Activated naive CD4-positive, alpha-beta T cell (primary cell): Measurements from ENCODE around the gene GTF2IRD1.
"Not testable (repeated sequence)": the region's sequence is repeated elsewhere in the genome, so short reads cannot be mapped to it uniquely, and the experiment has no call there.

Experiments used
- DNase-seq, 4 experiments: peaks; one replicate each; lab custom pipeline; 2025; lab: John Stamatoyannopoulos, UW

The GTF2IRD1 gene

DNA sequence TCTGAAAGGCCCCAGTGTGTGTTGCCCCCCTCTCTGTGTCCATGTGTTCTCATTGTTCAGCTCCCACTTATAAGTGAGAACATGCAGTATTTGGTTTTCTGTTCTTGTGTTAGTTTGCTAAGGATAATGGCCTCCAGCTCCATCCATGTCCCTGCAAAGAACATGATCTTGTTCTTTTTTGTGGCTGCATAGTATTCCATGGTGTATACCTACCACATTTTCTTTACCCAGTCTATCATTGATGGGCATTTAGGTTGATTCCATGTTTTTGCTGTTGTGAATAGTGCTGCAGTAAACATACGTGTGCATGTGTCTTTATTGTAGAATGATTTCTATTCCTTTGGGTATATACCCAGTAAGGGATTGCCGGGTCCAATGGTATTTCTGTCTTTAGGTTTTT lies 37.8 kb downstream of the GTF2IRD1 start:
- DNase-seq, result not testable (repeated sequence)

DNA sequence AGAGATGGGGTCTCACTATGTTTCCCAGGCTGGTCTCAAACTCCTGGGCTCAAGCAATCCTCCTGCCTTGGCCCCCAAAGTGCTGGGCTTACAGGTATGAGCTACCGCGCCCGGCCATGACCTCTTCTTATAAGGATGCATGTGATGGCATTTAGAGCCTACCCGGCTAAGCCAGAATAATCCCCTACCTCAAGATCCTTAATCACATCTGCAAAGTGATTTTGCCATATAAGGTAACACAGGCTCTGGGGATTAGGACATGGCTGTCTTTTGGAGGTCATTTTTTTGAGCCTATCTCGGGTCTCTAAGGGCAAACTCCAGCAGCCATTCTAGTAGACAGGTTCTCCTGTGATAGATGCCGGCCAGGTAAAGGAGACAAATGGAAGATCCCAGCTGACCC lies 39.6 kb downstream of the GTF2IRD1 start:
- no peak for DNase-seq

DNA sequence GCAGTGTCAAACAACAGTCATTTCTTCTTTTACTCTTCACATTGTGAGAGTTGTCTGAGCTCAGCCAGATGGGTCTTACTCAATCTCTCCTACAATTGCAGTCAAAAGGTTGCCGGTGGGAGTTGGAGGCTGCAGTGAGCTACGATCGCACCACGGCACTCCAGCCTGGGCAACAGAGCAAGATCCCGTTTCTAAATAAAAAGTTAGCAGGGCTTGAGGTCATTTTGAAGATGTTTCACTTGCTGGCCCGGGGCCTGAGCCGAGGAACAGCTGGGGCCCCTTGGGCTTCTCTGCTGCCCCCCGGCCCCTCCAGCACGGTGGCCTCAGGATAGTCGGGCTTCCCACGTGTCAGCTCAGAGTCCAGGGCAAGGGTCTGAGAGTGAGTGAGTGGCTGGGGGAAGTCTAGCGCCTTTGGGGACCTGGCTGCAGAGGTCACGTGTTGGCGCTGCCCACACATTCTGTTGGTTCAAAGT lies 40.4 kb downstream of the GTF2IRD1 start:
- no peak for DNase-seq

DNA sequence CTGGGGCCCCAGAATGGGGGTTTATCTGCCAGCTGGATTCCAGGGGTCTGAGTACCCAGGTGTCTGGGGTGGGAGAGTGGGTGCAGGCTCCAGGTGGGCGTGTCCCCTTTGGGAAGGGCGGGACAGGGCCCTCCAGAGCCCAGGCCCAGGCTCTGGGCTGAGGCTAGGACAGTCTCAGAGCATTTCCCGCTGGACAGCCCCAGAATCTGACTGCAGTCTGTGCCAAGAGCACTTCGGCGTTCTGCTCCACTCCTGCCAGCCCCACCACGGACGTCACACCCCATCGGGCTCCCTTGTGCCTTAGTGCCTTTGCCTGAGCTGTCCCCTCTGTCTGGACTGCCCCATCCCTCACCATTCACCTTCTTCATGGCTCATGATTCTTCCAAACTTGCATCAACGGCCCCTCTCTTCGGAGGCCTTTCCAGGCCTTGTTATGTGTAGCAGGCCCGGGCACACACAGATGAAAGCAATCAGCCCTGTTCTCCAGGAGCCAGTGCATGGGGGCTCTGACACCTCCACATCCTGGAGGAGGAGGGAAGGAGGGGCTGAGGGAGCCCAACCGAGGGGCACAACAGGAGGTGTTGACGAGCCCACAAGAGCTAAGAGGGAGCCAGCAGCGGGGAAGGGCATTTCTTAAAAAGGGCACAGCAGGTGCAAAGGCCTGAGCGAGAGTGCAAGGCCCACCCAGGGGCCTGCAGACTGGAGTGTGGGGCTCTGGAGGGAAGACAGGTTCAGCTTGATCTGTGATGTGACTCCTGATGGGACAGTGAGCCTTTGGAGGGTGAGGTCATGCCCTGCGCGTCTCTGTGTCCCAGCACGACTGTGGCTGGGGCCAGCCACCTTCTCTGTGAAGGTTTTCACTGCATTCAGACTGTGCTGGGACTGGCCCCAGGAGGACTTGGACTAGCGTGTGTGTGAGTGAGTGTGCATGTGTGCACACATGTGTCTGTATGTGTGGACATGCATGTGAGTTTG lies 41.7 kb downstream of the GTF2IRD1 start:
- no peak for DNase-seq

DNA sequence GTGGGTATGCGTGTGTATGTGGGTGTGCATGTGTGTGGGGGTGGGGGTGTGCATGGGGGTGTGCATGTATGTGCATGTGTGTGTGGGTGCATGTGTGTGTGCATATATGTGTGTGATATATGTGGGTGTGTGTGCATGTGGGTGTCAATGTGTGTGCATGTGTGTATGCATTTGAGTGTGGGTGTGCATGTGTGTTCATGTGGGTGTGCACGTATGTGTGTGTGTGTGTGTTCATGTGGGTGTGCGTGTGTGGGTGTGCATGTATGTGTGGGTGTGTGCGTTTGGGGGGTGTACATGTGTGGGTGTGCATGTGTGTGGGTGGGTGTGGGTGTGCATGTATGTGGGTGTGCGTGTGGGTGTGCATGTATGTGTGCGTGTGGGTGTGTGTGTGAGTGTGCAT lies 42.6 kb downstream of the GTF2IRD1 start:
- no peak for DNase-seq

DNA sequence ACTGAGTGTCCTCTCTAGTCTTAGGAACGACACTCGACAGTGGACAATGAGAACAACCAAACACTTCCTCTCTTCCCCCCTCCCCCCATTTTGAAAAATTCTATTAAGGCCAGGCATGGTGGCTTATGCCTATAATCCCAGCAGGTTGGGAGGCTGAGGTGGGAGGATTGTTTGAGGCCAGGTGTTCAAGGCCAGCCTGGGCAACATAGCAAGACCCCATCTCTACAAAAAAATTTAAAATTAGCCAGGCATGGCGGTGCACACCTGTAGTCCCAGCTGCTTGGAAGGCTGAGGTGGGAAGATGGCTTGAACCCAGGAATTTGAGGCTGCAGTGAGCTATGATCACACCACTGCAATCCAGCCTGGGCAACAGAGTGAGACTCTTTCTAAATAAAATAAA lies 43.1 kb downstream of the GTF2IRD1 start:
- DNase-seq, result not testable (repeated sequence)

DNA sequence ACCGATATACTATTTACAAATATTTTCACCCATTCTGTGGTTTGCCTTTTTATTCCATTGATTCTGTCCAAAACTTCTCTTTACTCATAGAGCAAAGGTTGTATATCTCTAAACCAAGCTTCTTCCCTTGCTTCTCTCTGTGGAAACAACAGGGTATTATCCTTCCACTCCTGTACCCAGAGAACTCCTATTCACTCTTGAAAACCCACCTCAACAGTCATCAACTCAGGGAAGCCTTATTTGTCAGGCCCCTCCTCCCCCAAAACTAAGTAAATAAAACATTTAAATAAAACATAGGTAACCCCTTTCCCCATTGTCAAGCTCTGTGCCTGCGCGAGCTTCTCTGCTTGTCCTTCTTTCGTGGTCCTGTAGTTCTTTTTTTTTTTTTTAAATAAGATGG lies 44.6 kb downstream of the GTF2IRD1 start:
- no peak for DNase-seq

DNA sequence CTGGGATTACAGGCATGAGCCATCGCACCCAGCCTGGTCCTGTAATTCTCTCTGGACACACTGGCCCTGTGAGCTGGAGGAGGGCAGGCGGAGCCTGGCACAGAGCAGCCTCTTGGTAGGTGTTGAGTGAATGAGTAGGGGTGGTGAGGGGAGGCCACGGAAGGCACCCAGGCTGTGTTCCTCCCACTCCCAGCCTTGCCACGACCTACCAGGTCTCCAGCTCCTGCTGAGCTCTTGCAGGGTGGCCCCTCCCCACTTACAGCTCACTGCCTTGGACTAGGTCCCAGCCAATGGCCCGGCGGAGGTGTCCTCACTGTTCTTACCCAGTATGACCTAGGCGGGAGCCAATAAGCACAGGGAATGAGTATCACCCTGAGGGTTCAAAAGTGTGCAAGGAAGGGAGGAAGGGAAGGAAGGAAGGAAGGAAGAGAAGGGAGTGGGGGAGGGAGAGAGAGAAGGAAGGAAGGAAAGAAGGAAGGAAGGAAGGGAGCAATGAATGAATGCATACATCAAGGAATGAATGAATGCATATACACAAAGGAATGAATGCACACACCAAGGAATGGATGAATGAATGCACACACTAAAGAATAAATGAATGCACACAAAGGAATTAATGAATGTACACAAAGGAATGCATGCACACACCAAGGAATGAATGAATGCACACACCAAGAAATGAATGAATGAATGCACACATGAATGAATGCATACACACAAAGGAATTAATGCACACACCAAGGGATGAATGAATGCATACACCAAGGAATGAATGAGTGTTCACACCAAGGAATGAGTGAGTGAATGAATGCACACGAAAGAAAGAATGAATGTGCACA lies 45.5 kb downstream of the GTF2IRD1 start:
- DNase-seq, result no peak

DNA sequence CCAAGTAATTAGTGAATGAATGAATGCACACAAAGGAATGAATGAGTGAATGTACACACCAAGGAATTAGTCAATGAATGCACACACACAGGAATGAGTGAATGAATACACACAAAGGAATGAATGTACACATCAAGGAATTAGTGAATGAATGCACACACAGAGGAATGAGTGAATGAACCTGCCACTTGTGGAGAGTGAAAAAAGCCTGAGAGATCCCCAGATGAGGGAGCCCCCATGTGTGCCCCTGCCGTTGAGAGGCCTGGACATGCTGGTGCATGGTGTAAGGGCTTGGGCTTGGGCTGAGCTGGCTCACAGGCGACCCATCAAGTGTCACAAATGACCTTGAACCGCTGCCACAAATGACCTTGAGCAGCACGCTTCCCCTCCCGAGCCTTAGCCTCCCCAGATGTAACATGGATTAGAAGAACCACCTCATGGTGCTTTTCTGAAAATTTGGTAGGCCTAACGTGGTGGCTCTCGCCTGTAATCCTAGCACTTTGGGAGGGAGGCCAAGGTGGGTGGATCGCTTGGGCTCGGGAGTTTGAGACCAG lies 46.2 kb downstream of the GTF2IRD1 start:
- DNase-seq, result no peak

DNA sequence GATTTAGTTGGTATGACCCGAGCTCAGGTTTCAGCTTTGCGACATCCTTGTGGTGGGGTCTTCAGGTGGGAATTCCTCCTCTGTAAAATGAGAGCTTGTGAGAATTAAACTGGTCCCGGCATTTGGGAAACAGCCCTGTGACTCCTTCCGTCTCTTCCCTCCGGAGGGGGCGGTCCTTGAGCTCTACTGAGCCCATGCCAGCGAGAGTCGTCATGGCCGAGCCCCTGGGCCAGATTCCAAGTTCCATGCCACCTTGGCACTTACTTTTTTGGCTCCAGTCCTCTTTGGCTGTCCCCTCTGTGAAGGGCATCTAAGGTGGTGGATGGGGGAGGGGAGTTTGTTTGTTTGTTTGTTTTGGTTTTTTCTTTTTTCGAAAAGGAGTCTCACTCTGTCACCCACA lies 47.6 kb downstream of the GTF2IRD1 start:
- DNase-seq, result no peak

DNA sequence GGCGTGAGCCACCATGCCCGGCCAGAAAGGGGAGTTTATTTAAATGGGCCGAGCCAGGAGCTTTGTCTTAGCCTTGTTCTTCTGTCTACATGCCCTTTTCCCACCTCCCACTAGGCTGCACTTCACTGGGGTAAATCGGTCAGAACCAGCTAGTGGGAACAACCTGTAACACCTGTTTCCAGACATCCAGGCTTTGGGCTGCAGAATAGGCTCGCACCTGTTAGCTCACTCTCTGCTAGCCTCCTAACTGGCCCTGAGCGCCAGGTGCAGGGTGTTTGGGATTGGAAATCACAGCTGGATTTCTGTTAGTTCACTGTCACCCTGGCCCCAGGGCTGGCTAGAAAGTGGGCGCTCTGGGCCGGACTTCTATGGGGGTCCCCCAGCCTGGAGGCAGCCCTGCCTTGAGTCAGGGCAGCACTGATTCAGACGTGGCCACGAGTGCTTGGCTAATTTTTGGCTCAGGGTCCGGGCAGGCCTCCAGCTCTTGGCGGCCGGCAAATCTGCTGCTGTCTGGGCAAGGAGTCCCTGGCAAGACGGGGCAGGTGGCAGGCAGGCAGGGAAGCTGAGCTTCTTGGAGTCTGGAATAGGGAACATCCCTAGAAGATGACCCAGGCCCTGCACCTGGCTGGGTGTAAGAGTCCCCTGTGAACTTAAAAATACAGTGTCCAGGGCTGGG lies 48.6 kb downstream of the GTF2IRD1 start:
- no peak for DNase-seq

DNA sequence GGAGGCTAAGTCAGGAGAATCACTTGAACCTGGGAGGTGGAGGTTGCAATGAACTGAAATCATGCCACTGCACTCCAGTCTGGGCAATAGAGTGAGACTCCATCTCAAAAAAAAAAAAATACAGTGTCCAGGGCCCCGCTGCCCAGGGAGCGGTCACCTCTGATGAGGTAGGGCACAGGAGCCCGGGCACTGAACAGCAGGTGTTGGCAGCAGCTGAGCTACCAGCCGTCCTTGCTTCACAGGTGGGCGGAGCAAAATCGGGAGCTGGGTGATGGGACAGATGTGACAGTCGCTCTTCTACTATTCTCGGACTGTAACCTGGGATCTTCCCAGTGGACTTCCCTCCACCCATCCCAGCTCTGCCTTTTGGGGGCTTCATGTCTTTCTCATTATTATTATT lies 49.4 kb downstream of the GTF2IRD1 start:
- no peak for DNase-seq

DNA sequence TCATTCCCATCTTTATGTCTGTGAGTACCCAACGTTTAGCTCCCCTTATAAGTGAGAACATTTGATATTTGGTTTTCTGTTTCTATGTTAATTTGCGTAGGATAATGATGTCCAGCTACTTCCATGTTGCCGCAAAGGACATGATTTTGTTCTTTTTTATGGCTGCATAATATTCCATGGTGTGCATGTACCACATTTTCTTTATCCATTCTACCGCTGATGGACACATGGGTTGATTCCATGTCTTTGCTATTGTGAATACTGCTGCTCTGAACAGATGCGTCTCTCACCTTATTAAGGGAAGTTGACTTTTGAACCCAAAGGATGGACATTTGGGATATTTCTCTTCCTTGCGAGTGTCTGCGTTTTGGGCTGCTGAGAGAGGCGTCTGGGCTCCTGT lies 50.2 kb downstream of the GTF2IRD1 start:
- DNase-seq, result no peak

DNA sequence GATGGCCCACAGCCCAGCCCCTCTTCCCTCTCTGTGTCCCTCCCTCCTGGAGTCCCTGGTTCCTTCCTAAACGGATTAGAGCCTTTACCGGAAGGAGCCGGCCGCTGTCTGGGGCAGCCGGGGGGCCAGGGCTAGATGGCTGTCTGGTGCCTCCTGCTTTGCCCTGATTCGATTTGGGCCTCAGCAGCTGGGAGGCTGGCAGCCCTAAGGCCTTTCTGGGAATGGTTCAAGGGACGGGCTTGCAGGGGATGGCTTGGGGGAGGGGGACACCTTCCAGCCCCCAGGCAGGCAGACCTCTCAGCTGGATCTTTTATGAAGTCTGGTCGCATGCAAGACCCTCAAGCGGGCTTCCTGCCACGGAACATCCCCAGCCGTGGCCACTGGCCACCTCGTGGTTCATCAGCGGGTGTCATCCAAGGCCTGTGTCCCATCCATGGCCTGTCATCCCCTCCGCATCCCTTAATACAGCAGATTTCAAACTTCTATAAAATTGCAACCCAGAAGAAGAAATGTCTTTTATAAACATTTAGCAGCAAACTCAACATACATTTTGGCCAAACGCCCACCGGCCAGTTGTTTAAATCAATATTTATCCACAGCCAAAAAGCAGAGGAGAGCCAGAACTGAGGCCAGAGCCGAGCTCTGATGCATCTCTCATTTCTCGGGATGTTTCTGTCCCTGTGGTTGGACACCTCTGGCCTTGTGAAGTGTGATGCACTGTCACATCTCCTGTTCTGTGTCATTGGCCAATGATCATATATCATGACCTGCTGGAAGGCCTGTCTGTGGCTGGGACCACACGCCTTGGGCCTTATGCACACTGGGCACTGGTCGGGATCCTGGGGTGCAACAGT lies 52.0 kb downstream of the GTF2IRD1 start:
- DNase-seq, result no peak

DNA sequence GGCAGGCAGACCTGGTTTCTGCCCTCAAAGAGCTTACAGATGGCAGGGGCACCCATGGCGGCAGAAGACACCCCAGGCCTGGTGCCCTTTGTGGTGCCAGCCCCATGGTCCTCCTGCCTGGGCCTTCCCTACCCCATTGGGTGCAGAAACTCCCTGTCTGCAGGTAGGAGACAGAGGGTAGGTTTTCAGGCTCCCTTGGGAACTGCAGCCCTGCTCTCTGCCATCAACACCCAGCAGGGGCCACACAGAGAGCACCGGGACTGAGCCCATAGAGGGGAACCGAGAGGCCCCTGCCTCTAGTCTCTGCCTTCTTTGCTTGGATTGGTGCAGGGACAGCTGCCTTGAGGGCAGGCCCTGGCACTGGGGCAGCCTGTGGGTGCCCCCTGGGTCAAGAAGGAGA lies 52.6 kb downstream of the GTF2IRD1 start:
- DNase-seq, result no peak

DNA sequence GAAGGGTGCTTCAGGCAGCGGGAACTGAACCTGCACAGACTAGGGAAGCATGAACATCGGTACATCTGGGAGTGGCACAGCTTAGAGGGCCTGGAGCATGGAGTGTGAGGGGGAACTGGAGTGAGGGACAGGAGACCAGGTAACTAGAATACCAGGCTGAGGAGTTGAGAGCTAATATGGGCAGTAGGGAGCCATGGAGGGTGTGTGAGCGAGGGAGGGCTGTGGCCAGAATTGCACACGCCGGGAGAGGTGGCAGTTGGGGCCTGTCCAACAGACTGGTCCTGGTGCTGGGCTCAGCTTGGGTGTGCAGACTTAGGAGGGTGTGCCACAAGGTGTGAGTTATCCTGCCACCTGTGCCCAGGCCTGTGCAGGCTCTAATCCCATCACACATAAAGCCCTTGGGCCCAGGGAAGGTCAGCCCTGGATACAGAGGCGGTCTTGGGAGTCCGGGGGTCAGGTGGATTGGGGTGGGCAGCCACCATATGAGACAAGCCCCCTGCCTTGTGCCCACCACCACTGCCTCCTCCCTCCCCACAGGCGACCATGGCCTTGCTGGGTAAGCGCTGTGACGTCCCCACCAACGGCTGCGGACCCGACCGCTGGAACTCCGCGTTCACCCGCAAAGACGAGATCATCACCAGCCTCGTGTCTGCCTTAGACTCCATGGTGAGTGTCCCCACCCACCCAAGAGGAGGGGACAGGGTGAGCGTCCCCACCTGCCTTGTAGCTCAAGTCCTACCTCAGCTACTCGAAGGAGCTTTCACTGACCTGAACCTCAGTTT lies 54.0 kb downstream of the GTF2IRD1 start:
- DNase-seq, result no peak

DNA sequence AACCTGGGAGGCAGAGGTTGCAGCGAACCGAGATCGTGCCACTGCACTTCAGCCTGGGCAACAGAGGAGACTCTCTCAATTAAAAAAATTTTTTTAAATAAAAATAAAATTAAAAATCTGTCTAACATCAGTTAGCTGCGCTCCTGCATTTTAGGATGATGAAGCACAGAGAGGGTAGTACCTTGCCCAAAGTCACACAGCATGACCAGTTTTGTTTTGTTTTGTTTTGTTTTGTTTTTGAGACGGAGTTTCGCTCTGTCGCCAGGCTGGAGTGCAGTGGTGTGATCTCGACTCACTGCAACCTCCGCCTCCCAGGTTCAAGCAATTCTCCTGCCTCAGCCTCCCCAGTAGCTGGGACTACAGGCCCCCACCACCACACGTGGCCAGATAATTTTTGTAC lies 55.7 kb downstream of the GTF2IRD1 start:
- DNase-seq, result not testable (repeated sequence)

DNA sequence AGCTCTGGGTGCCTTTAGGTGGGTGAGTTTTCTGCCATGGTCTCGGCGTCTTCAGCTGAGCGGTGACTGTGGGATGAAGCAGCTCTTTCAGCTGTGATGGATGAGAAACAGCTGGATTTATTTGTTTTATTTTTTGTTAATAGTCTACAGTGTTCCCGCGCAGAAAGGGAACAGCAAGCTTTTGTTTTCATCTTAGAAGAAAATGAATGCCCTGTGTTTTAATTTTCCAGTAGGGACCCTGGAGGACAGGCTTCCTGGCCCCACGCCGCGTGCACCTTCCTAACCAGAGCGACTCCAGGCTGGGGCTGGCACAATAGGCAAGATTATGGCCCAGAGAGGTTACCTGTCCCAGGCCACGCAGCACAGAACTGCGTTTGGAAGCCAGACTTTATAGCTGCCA lies 57.6 kb downstream of the GTF2IRD1 start:
- no peak for DNase-seq

DNA sequence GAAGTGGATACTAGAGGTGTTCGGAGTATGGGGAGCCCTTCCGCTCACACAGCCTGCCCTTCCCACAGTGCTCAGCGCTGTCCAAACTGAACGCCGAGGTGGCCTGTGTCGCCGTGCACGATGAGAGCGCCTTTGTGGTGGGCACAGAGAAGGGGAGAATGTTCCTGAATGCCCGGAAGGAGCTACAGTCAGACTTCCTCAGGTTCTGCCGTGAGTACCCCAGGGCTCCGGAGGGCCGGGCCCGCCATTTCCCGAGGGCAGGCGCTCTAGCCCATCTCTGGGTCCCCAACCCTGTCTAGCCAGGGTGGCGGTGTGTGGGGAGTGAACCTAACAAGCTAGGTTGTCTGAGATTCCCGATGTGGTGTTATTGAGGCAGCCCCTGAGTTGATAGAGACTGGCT lies 59.1 kb downstream of the GTF2IRD1 start:
- no peak for DNase-seq

DNA sequence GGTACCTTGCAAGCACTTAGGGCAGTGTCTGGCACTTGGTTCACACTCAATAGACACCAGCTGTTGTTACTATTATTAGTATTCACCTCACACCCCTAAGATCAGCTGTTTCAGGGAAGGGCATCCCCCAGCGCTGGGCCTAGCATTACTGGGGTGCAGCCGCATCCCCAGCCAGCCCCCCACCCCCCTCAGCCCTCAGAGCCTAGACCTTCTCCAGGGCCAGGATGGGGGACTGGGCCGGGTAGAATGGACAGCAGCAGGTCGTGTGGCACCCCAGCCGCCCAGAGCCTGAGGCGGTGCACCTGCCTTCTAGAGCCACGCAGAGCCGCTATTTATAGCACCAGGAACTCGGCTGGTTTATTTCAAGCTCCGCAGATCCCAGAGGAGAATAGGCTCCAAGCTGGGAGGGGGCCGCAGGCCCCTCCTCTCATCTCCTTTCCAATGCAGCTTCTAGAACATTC lies 60.5 kb downstream of the GTF2IRD1 start:
- no peak for DNase-seq
